GM12872 (cell line): ENCODE data around the gene RAB34.

Experiments used
- TF ChIP-seq, protein P1 (sequence below): IDR thresholded peaks from 3 replicates; pipeline ENCODE4 v1.5.1; 2011; ENCODE audit warnings: low read depth, mild to moderate bottlenecking, low read length, moderate library complexity; ENCODE audit not compliant: insufficient read depth

RAB34 gene

DNA sequence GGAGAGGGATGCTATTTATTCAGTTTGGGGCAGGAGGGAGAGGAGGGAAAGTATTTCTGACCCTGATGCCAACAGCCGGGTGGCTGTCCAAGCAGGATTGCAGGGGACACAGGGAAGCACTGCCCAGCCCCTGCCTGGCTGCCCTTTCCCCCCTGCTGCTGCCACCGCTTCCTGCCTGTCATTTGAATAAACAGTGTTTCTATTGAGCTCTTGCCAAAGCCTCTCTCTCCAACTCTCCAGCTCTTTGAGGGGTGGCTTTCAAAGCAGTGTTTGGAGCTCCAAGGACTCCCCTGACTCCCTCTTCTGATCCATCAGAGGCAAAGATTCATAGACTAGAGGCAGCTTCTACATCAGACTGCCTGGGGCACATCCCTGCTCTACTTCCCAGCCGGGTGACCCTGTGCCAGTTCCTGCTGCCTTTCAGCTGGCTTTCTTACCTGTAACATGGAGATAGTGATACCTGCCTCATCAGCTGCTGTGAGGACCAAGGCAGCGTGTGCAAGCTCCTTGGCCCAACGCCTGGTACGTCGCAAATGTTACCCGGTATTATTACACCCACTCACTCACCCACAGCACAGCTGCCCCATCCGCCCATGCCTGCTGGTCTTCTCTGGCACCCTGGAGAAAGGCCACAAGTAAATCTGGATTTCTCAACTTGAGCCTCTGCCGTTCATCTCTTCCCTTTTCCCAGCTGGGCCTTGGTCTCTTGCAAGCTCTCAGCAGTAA lies 15.5 kb downstream of the RAB34 start:
- TF ChIP-seq, protein P1, sequence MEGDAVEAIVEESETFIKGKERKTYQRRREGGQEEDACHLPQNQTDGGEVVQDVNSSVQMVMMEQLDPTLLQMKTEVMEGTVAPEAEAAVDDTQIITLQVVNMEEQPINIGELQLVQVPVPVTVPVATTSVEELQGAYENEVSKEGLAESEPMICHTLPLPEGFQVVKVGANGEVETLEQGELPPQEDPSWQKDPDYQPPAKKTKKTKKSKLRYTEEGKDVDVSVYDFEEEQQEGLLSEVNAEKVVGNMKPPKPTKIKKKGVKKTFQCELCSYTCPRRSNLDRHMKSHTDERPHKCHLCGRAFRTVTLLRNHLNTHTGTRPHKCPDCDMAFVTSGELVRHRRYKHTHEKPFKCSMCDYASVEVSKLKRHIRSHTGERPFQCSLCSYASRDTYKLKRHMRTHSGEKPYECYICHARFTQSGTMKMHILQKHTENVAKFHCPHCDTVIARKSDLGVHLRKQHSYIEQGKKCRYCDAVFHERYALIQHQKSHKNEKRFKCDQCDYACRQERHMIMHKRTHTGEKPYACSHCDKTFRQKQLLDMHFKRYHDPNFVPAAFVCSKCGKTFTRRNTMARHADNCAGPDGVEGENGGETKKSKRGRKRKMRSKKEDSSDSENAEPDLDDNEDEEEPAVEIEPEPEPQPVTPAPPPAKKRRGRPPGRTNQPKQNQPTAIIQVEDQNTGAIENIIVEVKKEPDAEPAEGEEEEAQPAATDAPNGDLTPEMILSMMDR, result no peak

DNA sequence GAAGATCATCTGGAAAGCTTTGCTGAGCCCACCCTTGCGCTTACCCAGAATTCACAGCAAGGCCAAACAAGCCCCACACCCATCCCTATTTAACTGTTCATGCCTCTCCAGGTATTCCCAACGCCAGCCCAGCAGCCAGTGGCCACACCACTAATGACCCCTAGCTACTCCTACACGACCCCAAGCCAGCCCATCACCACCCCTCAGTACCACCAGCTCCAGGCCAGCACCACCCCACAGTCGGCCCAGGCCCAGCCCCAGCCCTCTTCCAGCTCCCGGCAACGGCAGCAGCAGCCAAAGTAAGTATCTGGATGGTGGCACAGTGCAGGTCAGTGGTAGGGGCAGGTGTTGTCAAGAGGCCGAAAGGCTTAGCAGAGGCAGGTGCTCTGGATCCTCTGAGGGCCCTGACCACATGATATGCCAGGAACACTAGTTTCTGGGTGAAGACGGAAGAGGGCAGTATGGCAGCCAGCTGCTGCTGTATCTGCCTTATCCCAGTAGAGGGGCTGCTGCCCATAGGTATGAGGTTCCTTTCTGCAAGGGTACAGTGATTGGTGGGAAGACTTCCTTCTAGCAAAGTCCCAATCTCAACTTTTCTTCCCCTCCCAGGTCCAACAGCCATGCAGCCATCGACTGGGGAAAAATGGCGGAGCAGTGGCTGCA lies 16.7 kb downstream of the RAB34 start:
- TF ChIP-seq, protein P1, result no peak

DNA sequence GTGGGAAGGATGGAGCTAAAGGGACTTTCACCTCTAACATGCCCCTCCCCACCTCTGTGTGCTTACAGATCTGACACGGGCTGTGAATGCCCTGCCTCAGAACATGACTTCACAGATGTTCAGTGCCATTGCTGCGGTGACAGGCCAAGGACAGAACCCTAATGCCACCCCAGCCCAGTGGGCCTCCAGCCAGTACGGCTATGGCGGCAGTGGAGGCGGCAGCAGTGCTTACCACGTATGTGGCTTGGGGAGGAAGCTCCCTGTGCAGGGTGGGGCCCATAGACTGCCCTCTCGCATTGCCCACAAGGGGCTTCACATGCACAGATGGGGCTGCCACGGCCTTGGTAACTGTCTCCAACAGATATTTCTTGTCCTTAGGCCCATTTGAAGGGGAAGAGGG lies 17.4 kb downstream of the RAB34 start:
- TF ChIP-seq, protein P1, result no peak

DNA sequence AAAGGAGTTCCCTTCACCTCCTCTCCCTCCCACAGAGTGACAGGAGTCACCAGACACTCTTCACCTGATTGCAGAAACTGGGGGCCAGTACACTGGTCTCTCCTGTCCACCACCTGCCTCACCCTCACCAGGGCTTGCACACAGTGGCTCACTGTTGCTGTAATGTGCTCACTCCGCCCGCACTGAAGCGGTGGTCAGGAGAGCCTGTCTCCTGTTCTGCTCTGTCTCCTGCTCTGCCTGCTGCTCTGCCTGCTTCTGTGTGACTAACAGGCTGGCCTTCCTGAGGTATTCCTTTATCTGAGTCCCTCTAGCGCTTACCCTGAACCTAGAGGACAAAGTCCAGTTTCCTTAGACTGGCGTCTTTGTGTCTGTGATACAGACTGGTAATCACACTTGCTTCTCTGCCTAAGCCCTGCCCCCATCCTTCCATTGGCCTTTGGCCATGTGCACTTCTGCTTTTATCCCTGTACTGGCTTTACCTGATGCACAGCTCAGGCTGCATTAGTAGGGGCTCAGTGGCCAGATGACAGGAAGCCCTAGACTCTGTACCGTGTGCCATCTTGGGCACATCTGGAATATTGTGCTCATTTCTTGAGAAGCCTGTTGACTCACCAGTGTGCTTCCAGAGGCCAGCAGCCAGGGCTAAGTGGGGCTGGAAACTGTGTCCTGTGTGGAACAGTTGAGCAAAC lies 19.3 kb downstream of the RAB34 start:
- TF ChIP-seq, protein P1, result no peak

DNA sequence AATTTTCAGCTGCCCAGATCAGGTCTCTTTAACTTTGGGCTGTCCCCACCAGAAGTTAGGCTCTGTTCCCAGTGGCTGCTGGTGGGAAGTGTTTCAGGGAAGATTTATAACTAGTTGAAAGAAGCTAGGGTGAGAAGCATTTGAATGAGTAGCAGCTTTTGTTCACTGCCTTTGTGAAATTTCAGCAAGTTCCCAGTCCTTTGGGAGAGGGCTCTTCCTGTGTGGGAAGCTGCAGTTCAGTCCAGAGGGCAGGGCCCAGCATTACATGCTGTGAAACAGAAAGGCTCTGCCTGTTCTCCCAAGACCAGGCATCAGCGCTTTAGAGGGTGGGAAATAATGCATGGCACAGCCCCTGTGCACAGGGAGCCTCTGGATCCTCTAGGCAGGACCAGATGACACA lies 23.8 kb downstream of the RAB34 start:
- TF ChIP-seq, protein P1, result no peak

DNA sequence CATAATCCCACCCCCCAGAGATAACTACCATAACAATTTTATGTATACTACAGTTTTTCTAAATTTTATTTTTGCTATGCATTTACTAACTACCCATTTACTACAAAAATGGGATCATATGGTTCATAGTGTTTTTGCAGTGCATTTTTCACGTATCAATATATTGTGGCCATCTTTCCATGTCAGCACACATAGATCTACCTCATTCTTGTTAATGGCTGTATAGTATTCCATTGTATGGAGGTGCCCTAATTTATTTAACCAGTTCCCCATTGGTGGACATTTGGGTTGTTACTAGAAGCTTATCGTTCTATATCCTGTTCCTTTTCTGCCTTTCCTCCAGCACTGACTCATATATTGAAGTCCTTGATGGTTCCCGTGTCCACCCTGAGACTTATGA lies 28.7 kb downstream of the RAB34 start:
- TF ChIP-seq, protein P1, result no peak

DNA sequence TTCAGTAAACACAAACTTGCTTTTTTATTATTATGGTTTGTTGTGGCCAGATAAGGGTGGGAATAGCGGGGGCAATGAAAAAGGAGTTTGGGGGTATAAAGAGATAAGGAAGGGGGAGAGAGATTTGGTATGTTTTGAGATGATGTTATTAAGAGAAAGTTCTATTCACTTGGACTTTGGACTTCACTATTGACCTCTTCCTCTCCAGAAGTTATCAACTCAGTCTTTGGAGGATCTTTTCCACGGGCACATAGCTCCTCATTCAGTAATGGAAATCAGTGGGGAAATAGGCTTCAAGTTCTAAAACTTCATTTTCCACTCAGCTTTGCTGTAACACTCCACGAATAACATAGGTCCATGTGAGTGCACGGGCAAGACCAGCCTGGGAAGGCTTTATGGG lies 29.2 kb downstream of the RAB34 start:
- TF ChIP-seq, protein P1, result no peak
